Upper lobe of left lung (tissue), 4 donors: ENCODE results near the gene WNT16.

Experiments
- POLR2A ChIP-seq, 4 donors: fragments of 450-650 bp; IDR thresholded peaks; one replicate each; pipeline ENCODE4 v1.5.1; 2016 to 2017; ENCODE audit warnings: antibody characterized with exemption in 4 of 4, mild to moderate bottlenecking in 2 of 4
- TF ChIP-seq, protein P1 (sequence below), 6 experiments: fragments of 450-650 bp in 4 of 6; fragments of 200-600 bp in 2 of 6; sonication (generic) in 2 of 6; IDR thresholded peaks; one replicate each; pipeline ENCODE4 v1.5.1; 2016 to 2019; ENCODE audit warnings: antibody characterized with exemption in 6 of 6

DNA sequence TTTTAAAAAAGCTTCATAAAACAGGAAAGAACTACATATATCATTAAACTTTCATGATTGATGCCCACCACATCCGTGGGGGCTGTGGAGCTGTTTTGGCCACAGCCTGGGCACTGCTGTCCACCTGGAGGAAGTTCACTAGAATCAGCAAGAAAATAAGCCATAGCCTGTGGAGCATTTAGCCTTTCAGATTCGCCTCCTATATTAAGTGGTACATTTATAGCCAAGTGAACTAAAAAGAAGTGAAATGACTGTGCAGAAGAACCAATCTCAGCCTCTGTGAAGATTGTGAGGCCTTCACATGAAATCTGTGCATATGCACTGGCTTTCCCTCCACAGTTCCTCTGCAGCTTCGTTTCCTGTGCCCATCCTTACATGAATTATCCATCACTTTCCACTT is 23.5 kb downstream of the WNT16 start:
- TF ChIP-seq, protein P1, sequence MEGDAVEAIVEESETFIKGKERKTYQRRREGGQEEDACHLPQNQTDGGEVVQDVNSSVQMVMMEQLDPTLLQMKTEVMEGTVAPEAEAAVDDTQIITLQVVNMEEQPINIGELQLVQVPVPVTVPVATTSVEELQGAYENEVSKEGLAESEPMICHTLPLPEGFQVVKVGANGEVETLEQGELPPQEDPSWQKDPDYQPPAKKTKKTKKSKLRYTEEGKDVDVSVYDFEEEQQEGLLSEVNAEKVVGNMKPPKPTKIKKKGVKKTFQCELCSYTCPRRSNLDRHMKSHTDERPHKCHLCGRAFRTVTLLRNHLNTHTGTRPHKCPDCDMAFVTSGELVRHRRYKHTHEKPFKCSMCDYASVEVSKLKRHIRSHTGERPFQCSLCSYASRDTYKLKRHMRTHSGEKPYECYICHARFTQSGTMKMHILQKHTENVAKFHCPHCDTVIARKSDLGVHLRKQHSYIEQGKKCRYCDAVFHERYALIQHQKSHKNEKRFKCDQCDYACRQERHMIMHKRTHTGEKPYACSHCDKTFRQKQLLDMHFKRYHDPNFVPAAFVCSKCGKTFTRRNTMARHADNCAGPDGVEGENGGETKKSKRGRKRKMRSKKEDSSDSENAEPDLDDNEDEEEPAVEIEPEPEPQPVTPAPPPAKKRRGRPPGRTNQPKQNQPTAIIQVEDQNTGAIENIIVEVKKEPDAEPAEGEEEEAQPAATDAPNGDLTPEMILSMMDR (IDR thresholded peaks at IDR 0.05): no peak
- no peak for TF ChIP-seq POLR2A (IDR thresholded peaks at IDR 0.05)
